GM12873 (cell line): Measurements from ENCODE around the gene GRB7.

ENCODE experiments used
- TF ChIP-seq, protein P1 (sequence below): IDR thresholded peaks from 2 replicates; pipeline ENCODE4 v1.5.1; 2012; ENCODE audit warnings: low read depth, mild to moderate bottlenecking, moderate library complexity, low read length, control low read depth; ENCODE audit not compliant: insufficient read depth; ENCODE audit errors: missing control alignments

Gene GRB7

DNA sequence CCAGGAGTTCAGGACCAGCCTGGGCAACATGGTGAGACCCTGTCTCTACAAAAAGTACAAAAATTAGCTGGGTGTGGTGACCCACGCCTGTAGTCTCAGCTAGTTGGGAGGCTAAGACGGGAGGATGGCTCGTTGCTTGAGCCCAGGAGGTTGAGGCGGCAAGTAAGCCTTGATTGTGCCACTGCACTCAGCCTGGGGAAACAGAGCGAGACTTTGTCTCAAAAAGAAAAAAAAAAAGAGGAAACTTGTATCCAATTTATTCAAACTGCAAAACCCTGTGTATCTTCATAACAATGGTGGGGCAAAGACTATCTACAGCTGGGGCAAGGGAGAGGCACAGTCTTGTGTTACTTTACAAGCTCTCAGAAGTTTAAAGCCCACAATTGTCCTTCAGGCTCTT lies 21.5 kb downstream of the GRB7 start:
- TF ChIP-seq, protein P1, sequence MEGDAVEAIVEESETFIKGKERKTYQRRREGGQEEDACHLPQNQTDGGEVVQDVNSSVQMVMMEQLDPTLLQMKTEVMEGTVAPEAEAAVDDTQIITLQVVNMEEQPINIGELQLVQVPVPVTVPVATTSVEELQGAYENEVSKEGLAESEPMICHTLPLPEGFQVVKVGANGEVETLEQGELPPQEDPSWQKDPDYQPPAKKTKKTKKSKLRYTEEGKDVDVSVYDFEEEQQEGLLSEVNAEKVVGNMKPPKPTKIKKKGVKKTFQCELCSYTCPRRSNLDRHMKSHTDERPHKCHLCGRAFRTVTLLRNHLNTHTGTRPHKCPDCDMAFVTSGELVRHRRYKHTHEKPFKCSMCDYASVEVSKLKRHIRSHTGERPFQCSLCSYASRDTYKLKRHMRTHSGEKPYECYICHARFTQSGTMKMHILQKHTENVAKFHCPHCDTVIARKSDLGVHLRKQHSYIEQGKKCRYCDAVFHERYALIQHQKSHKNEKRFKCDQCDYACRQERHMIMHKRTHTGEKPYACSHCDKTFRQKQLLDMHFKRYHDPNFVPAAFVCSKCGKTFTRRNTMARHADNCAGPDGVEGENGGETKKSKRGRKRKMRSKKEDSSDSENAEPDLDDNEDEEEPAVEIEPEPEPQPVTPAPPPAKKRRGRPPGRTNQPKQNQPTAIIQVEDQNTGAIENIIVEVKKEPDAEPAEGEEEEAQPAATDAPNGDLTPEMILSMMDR, result no peak

DNA sequence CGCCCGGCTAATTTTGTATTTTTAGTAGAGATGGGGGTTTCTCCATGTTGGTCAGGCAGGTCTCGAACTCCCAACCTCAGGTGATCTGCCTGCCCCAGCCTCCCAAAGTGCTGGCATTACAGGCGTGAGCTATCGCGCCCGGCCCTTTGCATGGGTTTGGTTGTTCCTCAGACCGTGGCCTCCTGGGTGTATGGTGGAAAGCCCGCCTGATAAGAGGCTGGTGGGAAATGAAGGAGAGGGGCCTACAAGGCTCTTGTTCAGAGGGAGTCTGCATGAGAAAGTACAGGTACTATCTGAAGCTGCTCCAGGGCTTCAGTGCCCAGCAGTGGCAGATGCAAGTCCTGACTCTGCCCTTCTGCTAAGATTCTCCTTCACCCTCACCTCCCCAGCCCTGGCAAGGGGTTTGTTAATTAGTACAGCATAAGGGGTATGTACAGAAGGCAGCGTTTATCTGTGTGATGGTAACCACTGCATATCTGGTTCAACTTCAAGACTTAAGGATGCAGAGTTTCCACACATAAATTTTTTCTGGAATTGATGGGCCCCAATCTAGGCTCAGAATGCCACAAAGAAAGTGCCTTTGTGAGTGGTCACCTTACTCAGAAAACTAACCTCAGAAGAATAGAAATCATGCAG lies 24.2 kb downstream of the GRB7 start:
- TF ChIP-seq, protein P1, result no peak

DNA sequence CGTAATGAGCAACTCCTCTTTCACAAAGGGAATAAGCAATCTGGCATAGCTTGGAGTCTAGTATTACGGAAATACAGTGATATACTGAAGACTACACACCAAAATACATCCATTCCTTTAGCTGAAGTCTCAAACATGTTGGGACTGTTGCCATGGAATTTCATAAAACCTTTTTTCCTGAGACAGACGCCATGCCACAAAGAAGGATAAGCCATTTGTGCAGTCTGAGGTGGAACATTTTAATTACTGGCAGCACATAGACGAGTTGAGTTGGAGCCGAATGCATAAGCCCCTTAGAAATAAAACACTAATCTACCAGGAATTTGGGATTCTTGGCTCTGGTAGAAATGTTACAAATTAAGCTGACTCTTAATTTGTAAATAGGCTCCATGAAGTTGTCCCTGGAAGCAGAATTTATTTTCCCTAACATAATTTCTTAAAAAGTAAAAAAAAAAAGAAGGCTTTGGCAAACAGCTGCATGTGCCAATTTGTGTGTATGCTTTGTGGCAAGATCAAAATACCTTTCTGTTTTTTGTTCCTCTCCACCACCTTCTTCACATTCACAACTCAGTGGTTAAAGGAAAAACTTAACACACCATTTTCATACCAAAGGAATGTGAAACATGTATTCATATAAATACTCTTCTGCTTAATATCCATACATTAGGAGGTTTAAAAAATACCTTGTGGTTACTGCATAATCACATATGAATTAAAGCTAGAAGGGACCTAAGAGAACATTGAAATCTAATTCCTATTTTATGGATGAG lies 25.5 kb downstream of the GRB7 start:
- TF ChIP-seq, protein P1, result no peak

- TF ChIP-seq, protein P1, result no peak
Observed at GRCh38 chr17:39765175-39765574, 27.4 kb downstream of the GRB7 start.

GRCh38 chr17:39765766-39766165 lies 28.0 kb downstream of the GRB7 start:
- TF ChIP-seq, protein P1, result no peak

DNA sequence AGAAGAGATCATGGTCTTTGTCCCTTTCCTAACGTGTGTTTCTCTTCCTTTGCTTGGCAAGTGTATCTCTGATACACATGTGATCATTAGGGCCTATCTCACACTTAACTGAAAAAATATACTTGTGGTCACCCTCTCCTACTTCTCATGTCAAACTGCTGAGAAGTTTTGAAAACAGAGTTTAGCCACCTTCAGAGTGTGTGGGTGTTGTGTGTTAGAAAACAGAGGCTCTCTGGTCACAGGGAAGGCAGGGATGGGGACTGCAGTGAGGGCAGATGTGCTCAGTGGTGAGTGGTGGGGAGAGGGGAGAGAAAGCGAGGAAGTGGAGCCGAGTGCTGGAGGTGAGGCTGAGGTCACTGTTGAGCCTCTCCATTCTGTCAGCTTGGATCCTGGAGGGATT lies 29.4 kb downstream of the GRB7 start:
- TF ChIP-seq, protein P1, result no peak

DNA sequence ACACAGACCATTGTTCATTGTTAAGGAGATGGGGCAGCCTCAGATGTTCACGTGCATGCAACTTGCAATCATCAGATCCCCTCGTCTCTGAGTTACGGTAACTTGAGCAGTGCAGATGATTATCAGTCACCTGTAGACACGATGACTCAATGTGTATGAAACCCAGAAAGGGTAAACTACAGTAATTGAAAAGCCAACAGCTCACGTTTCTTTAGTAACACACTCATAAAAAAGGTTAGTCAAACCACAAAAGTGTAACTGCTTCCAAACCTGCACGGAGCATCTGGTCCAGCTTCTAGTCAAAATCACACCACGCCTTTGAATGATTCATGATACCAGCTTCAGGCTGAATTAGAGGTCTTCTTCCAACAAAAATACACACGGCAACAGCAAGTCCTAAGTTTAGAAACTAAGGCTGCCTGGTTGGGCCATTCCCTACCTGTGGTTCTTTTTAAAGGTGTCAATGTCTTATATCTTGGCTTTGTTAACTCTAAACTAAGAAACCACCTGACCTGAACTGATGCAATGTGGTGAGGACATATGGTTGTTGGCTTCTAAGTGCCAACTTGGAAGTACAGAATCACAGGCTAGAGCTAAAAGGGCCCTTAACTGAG lies 32.3 kb downstream of the GRB7 start:
- TF ChIP-seq, protein P1, result no peak
